GM18511 (cell line): Measurements from ENCODE around the gene RIPK3.
"Not testable (repeated sequence)": the region's sequence is repeated elsewhere in the genome, so short reads cannot be mapped to it uniquely, and the experiment has no call there.

Experiments
- ATAC-seq: cut with Tn5 transposase; IDR thresholded peaks from one replicate; pipeline ENCODE4 v1.9.1; 2021; ENCODE audit warnings: mild to moderate bottlenecking, moderate library complexity; ENCODE audit not compliant: unreplicated experiment

RIPK3 gene

DNA sequence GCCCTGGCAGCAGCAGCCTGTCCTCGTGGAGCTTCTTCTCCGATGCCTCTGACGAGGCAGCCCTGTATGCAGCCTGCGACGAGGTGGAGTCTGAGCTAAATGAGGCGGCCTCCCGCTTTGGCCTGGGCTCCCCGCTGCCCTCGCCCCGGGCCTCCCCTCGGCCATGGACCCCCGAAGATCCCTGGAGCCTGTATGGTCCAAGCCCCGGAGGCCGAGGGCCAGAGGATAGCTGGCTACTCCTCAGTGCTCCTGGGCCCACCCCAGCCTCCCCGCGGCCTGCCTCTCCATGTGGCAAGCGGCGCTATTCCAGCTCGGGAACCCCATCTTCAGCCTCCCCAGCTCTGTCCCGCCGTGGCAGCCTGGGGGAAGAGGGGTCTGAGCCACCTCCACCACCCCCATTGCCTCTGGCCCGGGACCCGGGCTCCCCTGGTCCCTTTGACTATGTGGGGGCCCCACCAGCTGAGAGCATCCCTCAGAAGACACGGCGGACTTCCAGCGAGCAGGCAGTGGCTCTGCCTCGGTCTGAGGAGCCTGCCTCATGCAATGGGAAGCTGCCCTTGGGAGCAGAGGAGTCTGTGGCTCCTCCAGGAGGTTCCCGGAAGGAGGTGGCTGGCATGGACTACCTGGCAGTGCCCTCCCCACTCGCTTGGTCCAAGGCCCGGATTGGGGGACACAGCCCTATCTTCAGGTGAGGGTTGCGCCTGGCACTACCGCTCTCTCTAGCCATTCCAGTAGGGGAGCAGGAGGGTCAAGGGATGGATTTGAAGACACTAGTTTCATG lies 30.3 kb upstream of the RIPK3 start:
- no peak for ATAC-seq

- no peak for ATAC-seq
Measured at GRCh38 chr14:24369463-24369862, 29.7 kb upstream of the RIPK3 start.

- ATAC-seq = no peak
Measured at GRCh38 chr14:24368562-24369252, 28.9 kb upstream of the RIPK3 start.

DNA sequence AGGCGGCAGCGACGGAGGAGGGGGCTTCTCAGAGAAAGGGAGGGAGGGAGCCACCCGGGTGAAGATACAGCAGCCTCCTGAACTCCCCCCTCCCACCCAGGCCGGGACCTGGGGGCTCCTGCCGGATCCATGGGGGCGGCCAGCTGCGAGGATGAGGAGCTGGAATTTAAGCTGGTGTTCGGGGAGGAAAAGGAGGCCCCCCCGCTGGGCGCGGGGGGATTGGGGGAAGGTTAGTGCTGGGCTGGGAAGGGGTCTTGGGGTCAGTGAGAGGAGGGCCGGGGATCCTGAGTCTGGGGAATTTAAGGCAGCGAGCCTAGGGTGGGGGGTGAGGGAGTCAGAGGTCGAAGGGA lies 28.4 kb upstream of the RIPK3 start:
- ATAC-seq = no peak

DNA sequence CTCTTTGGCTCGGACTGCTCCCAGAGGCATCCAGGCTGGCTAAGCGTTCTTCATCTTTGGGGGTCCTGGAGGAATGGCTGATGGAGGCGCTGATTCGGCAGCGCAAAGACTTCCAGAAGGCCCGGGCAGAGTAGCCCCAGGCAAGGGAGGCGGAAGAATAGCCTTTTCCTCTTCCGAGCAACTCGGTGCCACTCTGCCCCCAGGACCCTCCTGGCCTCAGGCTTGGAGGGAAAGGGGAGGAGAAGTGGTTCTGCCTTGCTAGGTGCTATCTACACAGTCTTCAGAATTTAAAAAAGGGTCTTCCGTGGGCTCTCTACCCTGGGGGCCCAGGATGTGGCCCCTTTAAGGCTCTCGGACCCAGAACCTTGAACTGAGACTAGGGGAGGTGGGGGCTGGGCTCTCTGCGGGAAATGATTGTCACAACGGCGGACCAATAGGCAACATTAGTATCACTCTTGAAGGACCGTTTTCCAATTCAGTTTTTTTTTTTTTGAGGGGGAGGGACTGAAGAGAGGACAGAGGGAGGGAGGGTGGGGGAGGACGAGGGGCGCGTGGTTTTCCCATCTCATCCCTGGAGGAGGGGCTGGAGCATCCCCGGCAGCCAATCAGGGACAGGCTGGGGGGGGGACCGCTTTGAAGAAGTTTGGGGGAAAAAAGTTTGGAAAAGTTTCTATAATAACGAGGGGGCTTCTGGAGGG lies 27.9 kb upstream of the RIPK3 start, which contains the start of gene NFATC4:
NFATC4 (plus strand) TSS at position 671 of the 698 bp plus-strand sequence. CDS start 157 bp downstream, outside the sequence.
- no peak for ATAC-seq

- ATAC-seq = peak; percentile 73
Measured at GRCh38 chr14:24366721-24367513, 27.1 kb upstream of the RIPK3 start.

- ATAC-seq = no peak
Measured at GRCh38 chr14:24366413-24366720, 26.6 kb upstream of the RIPK3 start.

- ATAC-seq = peak; percentile 45
Measured at GRCh38 chr14:24365600-24366412, 26.0 kb upstream of the RIPK3 start.

DNA sequence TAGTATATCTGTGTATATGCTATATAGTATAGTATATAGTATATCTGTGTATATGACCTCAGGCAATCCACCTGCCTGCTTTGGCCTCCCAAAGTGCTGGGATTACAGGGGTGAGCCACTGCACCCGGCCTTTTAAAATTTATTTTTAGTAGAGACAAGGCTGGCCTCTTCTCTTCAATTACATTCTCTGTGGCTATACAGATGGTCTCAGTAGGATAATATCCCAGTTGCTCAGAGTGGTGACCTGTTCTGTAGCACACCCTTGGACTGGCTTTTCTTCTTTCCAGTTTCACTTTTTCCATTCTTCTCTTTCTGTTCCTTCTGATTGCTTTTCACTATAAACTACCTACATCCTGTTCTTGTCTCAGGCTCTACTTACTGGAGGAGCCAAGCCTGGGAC lies 25.1 kb upstream of the RIPK3 start:
- ATAC-seq = no peak

DNA sequence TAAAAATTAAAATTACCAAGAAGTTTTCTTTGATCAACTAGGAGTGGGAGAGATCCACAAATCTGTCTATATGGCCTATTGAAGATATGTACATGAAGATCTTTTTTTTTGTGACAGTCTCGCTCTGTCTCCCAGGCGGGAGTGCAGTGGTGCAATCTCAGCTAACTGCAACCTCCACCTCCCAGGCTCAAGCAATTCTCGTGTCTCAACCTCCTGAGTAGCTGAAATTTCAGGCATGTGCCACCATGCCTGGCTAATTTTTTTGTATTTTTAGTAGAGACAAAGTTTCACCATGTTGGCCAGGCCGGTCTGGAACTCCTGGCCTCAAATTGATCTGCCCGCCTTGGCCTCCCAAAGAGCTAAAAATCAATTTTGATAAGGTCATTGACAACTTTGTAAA lies 23.6 kb upstream of the RIPK3 start:
- no peak for ATAC-seq

DNA sequence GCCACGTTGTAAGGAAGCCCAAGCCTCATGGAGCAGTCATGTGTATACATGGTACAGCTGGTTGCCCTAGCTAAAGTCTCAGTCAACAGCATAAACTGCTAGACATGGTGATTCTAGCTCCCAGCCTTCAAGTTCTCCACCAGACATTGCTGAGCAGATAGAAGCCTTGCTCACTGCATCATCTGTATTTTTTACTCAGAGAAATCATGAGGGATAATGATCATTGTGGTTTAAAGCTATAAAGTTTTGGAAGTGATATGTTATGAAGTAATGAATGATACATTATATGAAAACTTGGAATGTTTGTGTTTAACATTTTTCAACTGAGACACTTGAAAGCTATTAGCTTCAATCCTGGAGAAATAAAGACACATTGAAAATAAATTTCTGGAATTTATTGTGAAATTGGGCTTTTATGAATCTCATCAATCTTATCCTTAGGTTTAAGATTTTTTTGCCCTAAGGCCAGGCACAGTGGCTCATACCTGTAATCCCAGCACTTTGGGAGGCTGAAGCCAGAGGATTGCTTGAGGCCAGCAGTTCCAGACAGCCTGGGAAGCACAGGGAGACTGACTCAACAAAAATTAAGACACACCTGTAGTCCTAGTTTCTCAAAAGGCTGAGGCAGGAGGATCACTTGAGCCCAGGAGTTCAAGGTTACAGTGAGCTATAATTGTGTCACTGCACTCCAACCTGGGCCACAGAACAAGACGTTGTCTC lies 22.6 kb upstream of the RIPK3 start:
- no peak for ATAC-seq

GRCh38 chr14:24361326-24361725 lies 21.5 kb upstream of the RIPK3 start:
- ATAC-seq = no peak

DNA sequence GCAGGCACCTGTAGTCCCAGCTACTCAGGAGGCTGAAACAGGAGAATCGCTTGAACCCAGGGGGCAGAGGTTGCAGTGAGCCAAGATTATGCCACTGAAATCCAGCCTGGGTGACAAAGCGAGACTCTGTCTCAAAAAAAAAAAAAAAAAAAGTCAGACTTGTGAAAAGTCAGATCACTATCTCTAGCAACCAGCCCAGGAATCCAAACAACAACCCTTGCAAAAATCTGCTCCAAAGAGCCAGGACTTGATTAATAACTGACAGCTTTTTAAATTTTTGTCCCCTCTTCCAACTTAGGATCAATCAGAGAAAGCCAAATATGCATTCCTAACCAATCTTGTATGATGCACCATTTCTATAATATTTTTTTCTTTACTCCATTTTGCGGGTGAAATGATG lies 20.5 kb upstream of the RIPK3 start:
- no peak for ATAC-seq

- ATAC-seq = no peak
Measured at GRCh38 chr14:24356208-24356607, 16.4 kb upstream of the RIPK3 start.

- no peak for ATAC-seq
Measured at GRCh38 chr14:24355009-24355408, 15.2 kb upstream of the RIPK3 start.

DNA sequence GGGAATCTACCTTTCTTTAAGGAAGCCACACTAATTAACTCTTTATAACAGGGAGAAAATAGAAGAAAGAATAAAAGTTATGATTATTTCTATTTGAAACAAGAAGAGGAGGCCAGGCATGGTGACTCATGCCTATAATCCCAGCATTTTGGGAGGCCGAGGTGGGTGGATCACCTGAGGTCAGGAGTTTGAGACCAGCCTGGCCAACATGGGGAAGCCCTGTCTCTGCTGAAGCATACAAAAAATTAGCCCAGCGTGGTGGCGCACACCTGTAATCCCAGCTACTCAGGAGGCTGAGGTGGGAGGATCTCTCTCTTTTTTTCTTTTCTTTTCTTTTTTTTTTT lies 14.7 kb upstream of the RIPK3 start:
- not testable (repeated sequence) for ATAC-seq

DNA sequence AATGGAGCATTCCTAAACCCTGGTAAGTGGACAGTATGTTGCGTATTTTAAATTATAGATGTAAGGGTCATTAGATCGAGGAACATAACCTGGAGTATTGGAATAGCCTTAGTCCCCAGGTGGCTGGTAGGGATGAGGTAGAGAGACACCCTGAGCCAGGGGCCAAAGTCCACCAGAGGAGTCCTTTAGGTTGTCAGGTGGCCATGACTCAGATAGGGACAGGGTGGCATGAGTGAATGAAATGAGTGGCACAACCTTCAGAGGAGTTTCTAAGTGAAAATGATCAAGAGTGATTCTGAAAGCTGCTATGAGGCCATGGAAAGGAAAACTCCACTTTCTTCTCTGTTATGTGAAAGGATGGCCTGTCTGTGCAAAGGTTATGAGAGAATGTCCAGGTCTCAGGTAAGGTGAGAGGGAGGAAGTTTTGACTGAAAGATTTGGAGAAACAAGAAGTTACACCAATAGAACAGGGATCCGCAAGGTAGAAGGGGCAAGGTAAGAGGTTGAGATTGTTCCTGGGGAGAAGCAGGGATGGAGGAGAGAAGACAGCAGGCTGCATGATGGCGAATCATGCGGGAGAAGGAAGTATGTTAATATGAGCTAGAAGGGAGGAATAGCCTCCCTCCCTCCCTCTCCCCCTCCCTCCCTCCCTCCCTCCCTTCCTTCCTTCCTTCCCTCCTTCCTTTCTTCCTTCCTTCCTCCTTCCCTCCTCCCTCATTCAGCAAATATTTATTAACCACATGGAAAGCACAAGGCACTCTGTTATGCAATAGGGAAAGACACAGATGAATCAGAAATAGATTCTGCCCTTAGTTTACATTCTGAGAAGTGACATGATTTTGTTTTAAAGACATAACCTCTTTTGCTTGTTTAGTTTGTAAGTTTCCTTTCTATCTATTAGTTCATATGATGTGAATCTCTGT lies 14.0 kb upstream of the RIPK3 start:
- ATAC-seq = no peak

- no peak for ATAC-seq
Measured at GRCh38 chr14:24351517-24351916, 11.7 kb upstream of the RIPK3 start.

DNA sequence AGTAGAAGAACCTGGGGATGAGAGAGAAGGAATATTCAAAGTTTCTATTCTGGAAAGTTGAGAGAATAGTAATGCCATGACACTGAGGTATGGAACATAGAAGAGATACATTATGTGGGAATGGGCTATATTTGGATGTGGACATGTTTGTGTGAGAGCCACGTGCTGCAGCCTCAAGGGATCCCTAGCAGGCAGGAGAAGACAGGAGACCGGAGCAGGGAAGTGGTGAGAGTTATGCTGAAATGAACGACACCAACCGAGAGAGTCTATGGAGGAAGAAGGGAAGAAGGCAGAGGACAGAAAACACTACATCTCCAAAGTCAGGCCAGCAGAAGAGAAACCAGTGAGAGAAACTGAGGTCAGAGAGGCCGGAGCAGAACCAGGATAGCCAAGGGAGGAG lies 10.0 kb upstream of the RIPK3 start:
- no peak for ATAC-seq
